Liver (tissue), 9 donors: ENCODE data around the gene LENG9. TPM values are rescaled to one million over a fixed set of nuclear protein-coding genes. Genes with fewer than 3 reads are reported as not detected.

Experiments
- DNase-seq: peaks from one replicate; pipeline ENCODE4 v3.0.0-alpha.2; 2017; ENCODE audit warnings: low spot score
- H3K27ac ChIP-seq, 2 donors: one replicate each; pipeline ENCODE4 v1.7.0; 2013; ENCODE audit warnings: inconsistent platforms in 2 of 2, low read length in 2 of 2, control low read depth in 1 of 2, low read depth in 1 of 2, mild to moderate bottlenecking in 1 of 2
- H3K27me3 ChIP-seq, 4 donors: one replicate each; pipeline versions ENCODE4 v1.6.1 to v1.7.0; 2013; ENCODE audit warnings: low read length in 3 of 4, inconsistent platforms in 1 of 4, mild to moderate bottlenecking in 1 of 4, moderate library complexity in 1 of 4; ENCODE audit not compliant: control insufficient read depth in 4 of 4, insufficient read depth in 4 of 4
- H3K36me3 ChIP-seq, 4 donors: one replicate each; pipeline versions ENCODE4 v1.6.1 to v1.7.0; 2013; ENCODE audit warnings: low read length in 3 of 4, mild to moderate bottlenecking in 3 of 4, low read depth in 1 of 4, moderate library complexity in 1 of 4; ENCODE audit not compliant: control insufficient read depth in 4 of 4, insufficient read depth in 3 of 4
- H3K4me1 ChIP-seq, 4 donors: one replicate each; pipeline versions ENCODE4 v1.6.1 to v1.7.0; 2013; ENCODE audit warnings: low read length in 3 of 4, mild to moderate bottlenecking in 3 of 4, moderate library complexity in 1 of 4; ENCODE audit not compliant: control insufficient read depth in 4 of 4, insufficient read depth in 4 of 4
- H3K4me3 ChIP-seq, 3 donors: one replicate each; pipeline versions ENCODE4 v1.6.1 to v1.7.0; 2013; ENCODE audit warnings: low read length in 3 of 3, control low read depth in 1 of 3, low read depth in 1 of 3, mild to moderate bottlenecking in 1 of 3
- H3K9ac ChIP-seq, 2 donors: one replicate each; pipeline ENCODE4 v1.7.0; 2013; ENCODE audit warnings: low read length in 2 of 2, mild to moderate bottlenecking in 2 of 2, moderate library complexity in 2 of 2, control low read depth in 1 of 2, low read depth in 1 of 2
- H3K9me3 ChIP-seq, 4 donors: one replicate each; pipeline versions ENCODE4 v1.6.1 to v1.7.0; 2013; ENCODE audit warnings: low read length in 3 of 4; ENCODE audit not compliant: control insufficient read depth in 4 of 4
- EGR1 ChIP-seq, 2 donors: IDR thresholded peaks; 2 replicates each; pipeline ENCODE4 v1.6.1; 2016 to 2018; ENCODE audit warnings: antibody characterized with exemption in 2 of 2, low read depth in 2 of 2
- FOXA1 ChIP-seq: IDR thresholded peaks from 2 replicates; pipeline ENCODE4 v1.6.1; 2016; ENCODE audit warnings: antibody characterized with exemption
- FOXA2 ChIP-seq: IDR thresholded peaks from 2 replicates; pipeline ENCODE4 v1.6.1; 2016; ENCODE audit warnings: antibody characterized with exemption
- GABPA ChIP-seq, 2 donors: IDR thresholded peaks in 1 of 2; conservative IDR thresholded peaks in 1 of 2; 2 replicates each; pipeline ENCODE4 v1.6.1; 2016; ENCODE audit warnings: antibody characterized with exemption in 2 of 2, mild to moderate bottlenecking in 1 of 2, moderate library complexity in 1 of 2
- HNF4A ChIP-seq, 2 donors: conservative IDR thresholded peaks; 2 replicates each; pipeline ENCODE4 v1.6.1; 2016; ENCODE audit warnings: antibody characterized with exemption in 2 of 2, mild to moderate bottlenecking in 2 of 2
- HNF4G ChIP-seq: IDR thresholded peaks from 2 replicates; pipeline ENCODE4 v1.6.1; 2016; ENCODE audit warnings: antibody characterized with exemption
- JUND ChIP-seq, 2 donors: IDR thresholded peaks; 2 replicates each; pipeline ENCODE4 v1.6.1; 2016; ENCODE audit warnings: antibody characterized with exemption in 2 of 2
- NR2F2 ChIP-seq: IDR thresholded peaks from 2 replicates; pipeline ENCODE4 v1.6.1; 2016; ENCODE audit warnings: antibody characterized with exemption
- RAD21 ChIP-seq, 2 donors: IDR thresholded peaks; 2 replicates each; pipeline ENCODE4 v1.6.1; 2016; ENCODE audit warnings: antibody characterized with exemption in 2 of 2, mild to moderate bottlenecking in 2 of 2
- RXRA ChIP-seq, 2 donors: IDR thresholded peaks; 2 replicates each; pipeline ENCODE4 v1.6.1; 2017 to 2018; ENCODE audit warnings: antibody characterized with exemption in 2 of 2, mild to moderate bottlenecking in 1 of 2
- SP1 ChIP-seq: IDR thresholded peaks from 2 replicates; pipeline ENCODE4 v1.6.1; 2018; ENCODE audit warnings: antibody characterized with exemption, mild to moderate bottlenecking
- TAF1 ChIP-seq: conservative IDR thresholded peaks from 2 replicates; pipeline ENCODE4 v1.6.1; 2016; ENCODE audit warnings: antibody characterized with exemption, mild to moderate bottlenecking
- YY1 ChIP-seq: IDR thresholded peaks from 2 replicates; pipeline ENCODE4 v1.6.1; 2016; ENCODE audit warnings: antibody characterized with exemption, mild to moderate bottlenecking
- WGBS: extraction: QIAGEN DNeasy Blood & Tissue Kit; methylation state at CpG from one replicate; pipeline ENCODE4 v1.1.7; 2013; 5-methylcytosine and 5-hydroxymethylcytosine counted together
- polyA plus RNA-seq, 2 donors: library from polyadenylated mRNA; stranded (reverse) in 1 of 2; unstranded in 1 of 2; fragments of 200-250 nt in 1 of 2; fragments of >200 nt in 1 of 2; fragmentation: Nextera tagmentation in 1 of 2; extraction: Ambion mirVana in 1 of 2; gene quantifications; one replicate each; pipeline versions ENCODE4 v1.2.1 to v1.2.3, GENCODE V29; 2013 to 2015
- total RNA-seq, 2 donors: library from RNA; depleted of rRNA; stranded (reverse); fragments of >200 nt; gene quantifications; one replicate each; pipeline ENCODE4 v1.2.3, GENCODE V29; 2014
- TF ChIP-seq, protein P1 (sequence below): IDR thresholded peaks from 2 replicates; pipeline ENCODE4 v1.6.1; 2016; ENCODE audit warnings: antibody characterized with exemption
- TF ChIP-seq, protein P2 (sequence below): IDR thresholded peaks from 2 replicates; pipeline ENCODE4 v1.6.1; 2016; ENCODE audit warnings: antibody characterized with exemption
- TF ChIP-seq, protein P3 (sequence below): IDR thresholded peaks from 2 replicates; pipeline ENCODE4 v1.6.1; 2016; ENCODE audit warnings: antibody characterized with exemption, mild to moderate bottlenecking
- TF ChIP-seq, protein P4 (sequence below): fragments of 150-350 bp; IDR thresholded peaks from 2 replicates; pipeline ENCODE4 v1.5.1; 2017; ENCODE audit warnings: improper control_type of control experiment, low read depth, low read length; ENCODE audit not compliant: missing input control
- TF ChIP-seq, protein P5 (sequence below): IDR thresholded peaks from 2 replicates; pipeline ENCODE4 v1.6.1; 2016; ENCODE audit warnings: antibody characterized with exemption
- donor health status: healthy.
- donor health status: healthy.
- donor health status: healthy.
- donor health status: healthy.
- donor health status: healthy.

LENG9 gene
- total and polyA plus RNA-seq, 4 donors, result 0.19 to 6.9 (median 2.0) TPM

DNA sequence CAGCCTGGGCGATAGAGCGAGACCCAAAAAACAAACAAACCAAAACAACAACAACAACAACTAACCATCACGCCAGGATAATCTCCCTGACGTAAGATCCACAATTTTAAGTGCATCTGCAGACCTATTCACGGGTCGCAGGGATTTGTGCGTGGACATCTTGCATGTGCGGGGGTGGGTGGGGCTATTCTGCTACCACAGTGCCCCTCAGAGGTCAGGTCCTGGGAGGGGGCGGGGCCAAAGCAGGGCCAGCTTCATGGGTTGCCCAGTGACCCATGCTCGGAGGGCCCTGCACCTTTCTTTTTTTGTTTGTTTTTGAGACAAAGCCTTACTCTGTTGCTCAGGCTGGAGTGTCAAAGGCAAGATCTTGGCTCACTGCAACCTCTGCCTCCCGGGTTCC lies 12.1 kb upstream of the LENG9 start:
- TF ChIP-seq FOXA1 (no peak), FOXA2 (no peak), EGR1 (IDR thresholded peaks at IDR 0.05; ENCODE audit: low read depth in 2 of 2) (no peak), JUND (IDR thresholded peaks at IDR 0.05) (no peak), TAF1 (no peak), HNF4G (no peak), RAD21 (IDR thresholded peaks at IDR 0.05) (no peak), GABPA (IDR thresholded peaks at IDR 0.05 in 1 of 2, conservative IDR thresholded peaks at IDR 0.05 in 1 of 2) (no peak), NR2F2 (no peak), SP1 (no peak), YY1 (no peak), HNF4A (conservative IDR thresholded peaks at IDR 0.05) (no peak), RXRA (IDR thresholded peaks at IDR 0.05) (no peak)
- TF ChIP-seq, protein P1, sequence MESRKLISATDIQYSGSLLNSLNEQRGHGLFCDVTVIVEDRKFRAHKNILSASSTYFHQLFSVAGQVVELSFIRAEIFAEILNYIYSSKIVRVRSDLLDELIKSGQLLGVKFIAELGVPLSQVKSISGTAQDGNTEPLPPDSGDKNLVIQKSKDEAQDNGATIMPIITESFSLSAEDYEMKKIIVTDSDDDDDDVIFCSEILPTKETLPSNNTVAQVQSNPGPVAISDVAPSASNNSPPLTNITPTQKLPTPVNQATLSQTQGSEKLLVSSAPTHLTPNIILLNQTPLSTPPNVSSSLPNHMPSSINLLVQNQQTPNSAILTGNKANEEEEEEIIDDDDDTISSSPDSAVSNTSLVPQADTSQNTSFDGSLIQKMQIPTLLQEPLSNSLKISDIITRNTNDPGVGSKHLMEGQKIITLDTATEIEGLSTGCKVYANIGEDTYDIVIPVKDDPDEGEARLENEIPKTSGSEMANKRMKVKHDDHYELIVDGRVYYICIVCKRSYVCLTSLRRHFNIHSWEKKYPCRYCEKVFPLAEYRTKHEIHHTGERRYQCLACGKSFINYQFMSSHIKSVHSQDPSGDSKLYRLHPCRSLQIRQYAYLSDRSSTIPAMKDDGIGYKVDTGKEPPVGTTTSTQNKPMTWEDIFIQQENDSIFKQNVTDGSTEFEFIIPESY, result no peak
- TF ChIP-seq, protein P2, sequence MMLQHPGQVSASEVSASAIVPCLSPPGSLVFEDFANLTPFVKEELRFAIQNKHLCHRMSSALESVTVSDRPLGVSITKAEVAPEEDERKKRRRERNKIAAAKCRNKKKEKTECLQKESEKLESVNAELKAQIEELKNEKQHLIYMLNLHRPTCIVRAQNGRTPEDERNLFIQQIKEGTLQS, result no peak
- TF ChIP-seq, protein P3, sequence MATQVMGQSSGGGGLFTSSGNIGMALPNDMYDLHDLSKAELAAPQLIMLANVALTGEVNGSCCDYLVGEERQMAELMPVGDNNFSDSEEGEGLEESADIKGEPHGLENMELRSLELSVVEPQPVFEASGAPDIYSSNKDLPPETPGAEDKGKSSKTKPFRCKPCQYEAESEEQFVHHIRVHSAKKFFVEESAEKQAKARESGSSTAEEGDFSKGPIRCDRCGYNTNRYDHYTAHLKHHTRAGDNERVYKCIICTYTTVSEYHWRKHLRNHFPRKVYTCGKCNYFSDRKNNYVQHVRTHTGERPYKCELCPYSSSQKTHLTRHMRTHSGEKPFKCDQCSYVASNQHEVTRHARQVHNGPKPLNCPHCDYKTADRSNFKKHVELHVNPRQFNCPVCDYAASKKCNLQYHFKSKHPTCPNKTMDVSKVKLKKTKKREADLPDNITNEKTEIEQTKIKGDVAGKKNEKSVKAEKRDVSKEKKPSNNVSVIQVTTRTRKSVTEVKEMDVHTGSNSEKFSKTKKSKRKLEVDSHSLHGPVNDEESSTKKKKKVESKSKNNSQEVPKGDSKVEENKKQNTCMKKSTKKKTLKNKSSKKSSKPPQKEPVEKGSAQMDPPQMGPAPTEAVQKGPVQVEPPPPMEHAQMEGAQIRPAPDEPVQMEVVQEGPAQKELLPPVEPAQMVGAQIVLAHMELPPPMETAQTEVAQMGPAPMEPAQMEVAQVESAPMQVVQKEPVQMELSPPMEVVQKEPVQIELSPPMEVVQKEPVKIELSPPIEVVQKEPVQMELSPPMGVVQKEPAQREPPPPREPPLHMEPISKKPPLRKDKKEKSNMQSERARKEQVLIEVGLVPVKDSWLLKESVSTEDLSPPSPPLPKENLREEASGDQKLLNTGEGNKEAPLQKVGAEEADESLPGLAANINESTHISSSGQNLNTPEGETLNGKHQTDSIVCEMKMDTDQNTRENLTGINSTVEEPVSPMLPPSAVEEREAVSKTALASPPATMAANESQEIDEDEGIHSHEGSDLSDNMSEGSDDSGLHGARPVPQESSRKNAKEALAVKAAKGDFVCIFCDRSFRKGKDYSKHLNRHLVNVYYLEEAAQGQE, result no peak
- TF ChIP-seq, protein P4, sequence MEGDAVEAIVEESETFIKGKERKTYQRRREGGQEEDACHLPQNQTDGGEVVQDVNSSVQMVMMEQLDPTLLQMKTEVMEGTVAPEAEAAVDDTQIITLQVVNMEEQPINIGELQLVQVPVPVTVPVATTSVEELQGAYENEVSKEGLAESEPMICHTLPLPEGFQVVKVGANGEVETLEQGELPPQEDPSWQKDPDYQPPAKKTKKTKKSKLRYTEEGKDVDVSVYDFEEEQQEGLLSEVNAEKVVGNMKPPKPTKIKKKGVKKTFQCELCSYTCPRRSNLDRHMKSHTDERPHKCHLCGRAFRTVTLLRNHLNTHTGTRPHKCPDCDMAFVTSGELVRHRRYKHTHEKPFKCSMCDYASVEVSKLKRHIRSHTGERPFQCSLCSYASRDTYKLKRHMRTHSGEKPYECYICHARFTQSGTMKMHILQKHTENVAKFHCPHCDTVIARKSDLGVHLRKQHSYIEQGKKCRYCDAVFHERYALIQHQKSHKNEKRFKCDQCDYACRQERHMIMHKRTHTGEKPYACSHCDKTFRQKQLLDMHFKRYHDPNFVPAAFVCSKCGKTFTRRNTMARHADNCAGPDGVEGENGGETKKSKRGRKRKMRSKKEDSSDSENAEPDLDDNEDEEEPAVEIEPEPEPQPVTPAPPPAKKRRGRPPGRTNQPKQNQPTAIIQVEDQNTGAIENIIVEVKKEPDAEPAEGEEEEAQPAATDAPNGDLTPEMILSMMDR, result no peak
- TF ChIP-seq, protein P5, sequence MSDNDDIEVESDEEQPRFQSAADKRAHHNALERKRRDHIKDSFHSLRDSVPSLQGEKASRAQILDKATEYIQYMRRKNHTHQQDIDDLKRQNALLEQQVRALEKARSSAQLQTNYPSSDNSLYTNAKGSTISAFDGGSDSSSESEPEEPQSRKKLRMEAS, result no peak
- 77% methylated on average over 11 of the region's 11 CpGs for WGBS
- DNase-seq, result no peak
- H3K9ac ChIP-seq, result no peak overlapping the region
- no peak overlapping the region for H3K27ac ChIP-seq
- no peaks in the 10 kb centered on the region for H3K36me3 ChIP-seq
- no peak overlapping the region for H3K4me3 ChIP-seq
- peaks cover 0 to 5% (median 0%) of the 10 kb centered on the region in 4 donors for H3K27me3 ChIP-seq
- no peaks in the 10 kb centered on the region for H3K9me3 ChIP-seq
- peaks cover 0 to 4% (median 1%) of the 10 kb centered on the region in 4 donors for H3K4me1 ChIP-seq
